Measurements from ENCODE around the gene RABGGTA.

- no peak for TF ChIP-seq CTCF (IDR thresholded peaks at IDR 0.05; ENCODE audit: insufficient read depth, low read length)
- TF ChIP-seq GABPA (IDR thresholded peaks at IDR 0.05; ENCODE audit: low read depth), result no peak
Measured at GRCh38 chr14:24236689-24237462, 34.5 kb downstream of the RABGGTA start.
